ENCODE data around the gene CELF2. TPM values are rescaled to one million over a fixed set of nuclear protein-coding genes. Genes with fewer than 3 reads are reported as not detected.

The CELF2 gene
- total and polyA plus RNA-seq, 10 donors, result 13.5 to 180 (median 105) TPM

DNA sequence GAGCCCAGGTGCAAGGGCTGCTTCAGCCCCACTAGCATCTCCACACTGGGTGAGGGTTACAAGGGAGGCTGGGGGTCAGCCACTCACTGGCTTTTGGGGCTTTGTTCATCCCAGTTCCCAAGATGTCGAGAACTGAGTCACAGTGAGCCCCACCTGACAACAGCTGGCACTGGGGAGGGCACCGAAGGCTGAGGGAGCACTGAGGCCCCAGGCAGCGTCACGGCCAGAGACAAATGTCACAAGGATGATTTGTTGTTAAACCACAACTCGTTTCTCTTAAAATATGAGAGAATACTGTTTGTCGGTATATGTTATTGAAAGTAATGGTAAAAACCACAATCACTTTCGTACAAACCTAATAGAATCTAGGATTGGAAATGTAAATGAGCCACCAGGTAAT lies 219.9 kb downstream of the CELF2 start:
- intact Hi-C loops (cut with DNase I; ENCODE audit: low total_unique reads), result no loop called here
- peak overlapping the region in 3 of 8 donors; percentile 25 to 42 (median 28) for H3K27ac ChIP-seq
- H3K4me3 ChIP-seq, result no peak overlapping the region
- TF ChIP-seq CTCF (IDR thresholded peaks at IDR 0.05 in 8 of 11, conservative IDR thresholded peaks at IDR 0.05 in 3 of 11), result no peak
- no peak for TF ChIP-seq POLR2A (IDR thresholded peaks at IDR 0.05)
- TF ChIP-seq POLR2AphosphoS5 (IDR thresholded peaks at IDR 0.05), result peak in 2 of 3 donors; percentile 22 to 58
- peaks cover 0 to 52% (median 0%) of the 10 kb centered on the region in 6 donors for H3K36me3 ChIP-seq
- WGBS, 5 donors, result 59 to 65% (median 61%) methylated on average over 7 of the region's 7 CpGs
- H3K27me3 ChIP-seq (replicated peaks in 1 of 7), result no peaks in the 10 kb centered on the region
- DNase-seq, result no peak
- H3K9me3 ChIP-seq, result no peaks in the 10 kb centered on the region
- H3K4me1 ChIP-seq, result peaks cover 15 to 99% (median 79%) of the 10 kb centered on the region in 6 donors

- peaks cover 0 to 52% (median 0%) of the 10 kb centered on the region in 6 donors for H3K36me3 ChIP-seq
- no peak for DNase-seq
- H3K27ac ChIP-seq, result no peak overlapping the region
- no peaks in the 10 kb centered on the region for H3K9me3 ChIP-seq
- H3K4me1 ChIP-seq, result peaks cover 19 to 99% (median 90%) of the 10 kb centered on the region in 6 donors
- TF ChIP-seq POLR2AphosphoS5 (IDR thresholded peaks at IDR 0.05) (no peak), CTCF (IDR thresholded peaks at IDR 0.05 in 8 of 11, conservative IDR thresholded peaks at IDR 0.05 in 3 of 11) (no peak), POLR2A (IDR thresholded peaks at IDR 0.05) (no peak)
- 82 to 87% (median 83%) methylated on average over 4 of the region's 4 CpGs for WGBS, 5 donors
- intact Hi-C loops (cut with DNase I; ENCODE audit: low total_unique reads), result no loop called here
- H3K27me3 ChIP-seq (replicated peaks in 1 of 7), result no peaks in the 10 kb centered on the region
- no peak overlapping the region for H3K4me3 ChIP-seq
These were observed 221.2 kb downstream of the CELF2 start for GRCh38 chr10:11238893-11239292.

DNA sequence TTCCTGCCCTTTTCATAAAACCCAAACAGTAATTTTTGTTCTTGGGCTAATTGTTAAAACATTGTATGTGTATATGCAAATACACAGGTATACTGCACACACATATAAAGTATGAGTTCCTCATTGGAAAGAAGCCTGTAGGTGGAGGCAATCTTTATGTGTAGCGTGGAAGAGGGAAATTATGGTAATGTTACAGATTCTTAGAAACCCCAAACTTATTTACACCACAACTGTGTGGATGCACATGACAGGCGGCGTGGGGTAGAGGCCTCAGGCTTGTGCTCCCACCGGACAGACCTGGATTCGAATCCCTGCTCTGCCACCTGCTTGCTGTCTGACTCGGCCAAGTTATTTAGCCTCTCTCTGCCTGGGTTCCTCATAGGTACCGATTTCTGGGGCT lies 223.0 kb downstream of the CELF2 start:
- no peaks in the 10 kb centered on the region for H3K27me3 ChIP-seq (replicated peaks in 1 of 7)
- intact Hi-C loops (cut with DNase I; ENCODE audit: low total_unique reads), result no loop called here
- no peak for DNase-seq
- no peak overlapping the region for H3K4me3 ChIP-seq
- H3K27ac ChIP-seq, result peak overlapping the region in 3 of 8 donors; percentile 6 to 83 (median 15)
- H3K9me3 ChIP-seq, result no peaks in the 10 kb centered on the region
- H3K4me1 ChIP-seq, result peaks cover 33 to 100% (median 98%) of the 10 kb centered on the region in 6 donors
- WGBS, 5 donors, result 76 to 89% (median 82%) methylated on average over 7 of the region's 7 CpGs
- H3K36me3 ChIP-seq, result peaks cover 0 to 45% (median 0%) of the 10 kb centered on the region in 6 donors
- TF ChIP-seq POLR2A (IDR thresholded peaks at IDR 0.05), result no peak
- TF ChIP-seq POLR2AphosphoS5 (IDR thresholded peaks at IDR 0.05), result no peak
- no peak for TF ChIP-seq CTCF (IDR thresholded peaks at IDR 0.05 in 8 of 11, conservative IDR thresholded peaks at IDR 0.05 in 3 of 11)

DNA sequence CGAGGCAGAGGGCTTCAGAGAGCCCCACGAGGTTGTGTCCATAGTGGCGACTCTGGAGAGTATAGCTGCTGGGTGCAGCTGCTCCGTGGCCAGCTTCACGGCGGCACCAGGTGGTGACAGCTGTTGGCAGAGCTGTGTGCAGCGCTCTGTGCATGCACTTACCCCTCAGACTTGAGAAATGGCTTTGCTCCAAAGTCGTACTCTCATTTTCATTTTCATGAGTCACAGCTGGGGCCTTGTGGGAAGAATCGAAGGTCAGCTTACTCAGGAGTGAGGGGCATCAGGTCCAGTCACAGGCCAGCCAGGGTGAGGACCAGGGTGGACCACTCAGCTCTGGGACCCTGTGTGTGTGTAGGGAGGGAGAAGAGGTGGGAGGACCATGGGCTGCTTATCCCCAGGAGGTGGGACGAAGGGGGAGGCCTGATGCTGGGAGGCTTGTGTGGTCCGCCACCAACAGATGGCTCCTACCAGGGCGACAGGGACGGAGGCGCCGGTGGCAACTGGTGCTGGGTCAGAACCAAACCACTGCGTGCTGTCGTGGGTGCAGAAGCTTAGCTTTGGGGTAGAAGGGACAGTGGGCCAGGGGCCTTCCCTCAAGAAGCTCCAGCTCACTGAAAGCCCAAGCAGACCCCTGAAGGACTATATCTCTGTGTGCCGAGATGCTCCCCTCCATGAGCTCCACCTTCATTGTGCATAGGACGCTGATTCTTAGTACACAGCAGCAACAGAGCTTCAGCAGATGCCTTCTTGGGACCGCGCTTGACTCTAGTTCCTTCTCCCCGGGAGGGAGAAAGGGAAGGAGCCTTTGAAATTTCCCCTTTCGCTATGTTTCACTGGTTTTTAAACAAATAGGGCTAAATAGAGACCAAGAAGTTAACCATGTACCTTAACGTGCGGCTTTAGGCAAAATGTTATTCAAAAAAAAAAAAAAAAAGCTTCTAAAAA lies 225.0 kb downstream of the CELF2 start:
- H3K9me3 ChIP-seq, result no peaks in the 10 kb centered on the region
- 50 to 58% (median 51%) methylated on average over 21 to 25 of the region's 25 CpGs for WGBS, 5 donors
- peaks cover 0 to 62% (median 0%) of the 10 kb centered on the region in 6 donors for H3K36me3 ChIP-seq
- peak overlapping the region in 7 of 8 donors; percentile 49 to 83 (median 65) for H3K27ac ChIP-seq
- DNase-seq, result peak; percentile 89
- H3K27me3 ChIP-seq (replicated peaks in 1 of 7), result no peaks in the 10 kb centered on the region
- TF ChIP-seq POLR2A (IDR thresholded peaks at IDR 0.05) (no peak), POLR2AphosphoS5 (IDR thresholded peaks at IDR 0.05) (peak; percentile 45 to 79 (median 78))
- peak overlapping the region in 4 of 8 donors; percentile 11 to 54 (median 28) for H3K4me3 ChIP-seq
- intact Hi-C loops (cut with DNase I; ENCODE audit: low total_unique reads), result no loop called here
- H3K4me1 ChIP-seq, result peaks cover 46 to 100% (median 99%) of the 10 kb centered on the region in 6 donors

Data from spleen (tissue), 11 donors.